Measurements from ENCODE around the gene TULP1. TPM values are rescaled to one million over a fixed set of nuclear protein-coding genes. Genes with fewer than 3 reads are reported as not detected.

Gene TULP1
- total RNA-seq, 1 experiment from 2014 or later, result not detected

DNA sequence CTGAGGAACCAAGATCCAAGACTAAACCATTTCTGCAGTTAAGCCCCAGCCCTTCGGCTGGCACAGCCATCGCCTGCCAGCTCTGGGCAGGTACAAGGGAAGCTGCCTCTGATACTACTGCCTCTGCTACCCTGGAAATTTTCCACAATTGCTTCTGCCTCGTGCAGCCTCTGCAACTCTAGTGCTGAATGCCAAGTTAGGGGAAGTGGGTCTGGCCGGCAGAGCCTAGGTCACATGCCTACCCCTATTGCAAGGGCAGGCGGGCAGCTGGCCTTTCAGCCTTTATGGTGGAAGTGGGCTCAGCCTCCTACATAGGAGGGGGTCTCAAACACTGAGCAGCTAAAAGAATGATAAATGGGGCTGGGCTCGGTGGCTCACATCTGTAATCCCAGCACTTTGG, 44.5 kb upstream of the TULP1 start:
- Mint-ChIP-seq H3K4me1 (ENCODE audit: insufficient read depth, unreplicated experiment) (no peaks in the 10 kb centered on the region), H3K36me3 (ENCODE audit: insufficient read depth, unreplicated experiment) (peaks cover 11% of the 10 kb centered on the region), H3K4me3 (ENCODE audit: unreplicated experiment) (no peak overlapping the region), H3K27ac (ENCODE audit: low read depth, unreplicated experiment) (no peak overlapping the region), H3K27me3 (ENCODE audit: insufficient read depth, unreplicated experiment) (no peaks in the 10 kb centered on the region), H3K9me3 (ENCODE audit: unreplicated experiment) (no peaks in the 10 kb centered on the region)
- DNase-seq (ENCODE audit: unreplicated experiment), result no peak
- POLR2A ChIA-PET, result interaction anchor here (1.8 kb wide), 1 partner anchor 10 kb away, joined by 4 read pairs; no protein-coding TSS in a partner anchor
- BruUV-seq (replicated peaks), result no TSS peak
- CTCF ChIA-PET, result no interaction called here
- intact Hi-C loops (cut with micrococcal nuclease), result no loop called here
- TF ChIP-seq, protein P1, sequence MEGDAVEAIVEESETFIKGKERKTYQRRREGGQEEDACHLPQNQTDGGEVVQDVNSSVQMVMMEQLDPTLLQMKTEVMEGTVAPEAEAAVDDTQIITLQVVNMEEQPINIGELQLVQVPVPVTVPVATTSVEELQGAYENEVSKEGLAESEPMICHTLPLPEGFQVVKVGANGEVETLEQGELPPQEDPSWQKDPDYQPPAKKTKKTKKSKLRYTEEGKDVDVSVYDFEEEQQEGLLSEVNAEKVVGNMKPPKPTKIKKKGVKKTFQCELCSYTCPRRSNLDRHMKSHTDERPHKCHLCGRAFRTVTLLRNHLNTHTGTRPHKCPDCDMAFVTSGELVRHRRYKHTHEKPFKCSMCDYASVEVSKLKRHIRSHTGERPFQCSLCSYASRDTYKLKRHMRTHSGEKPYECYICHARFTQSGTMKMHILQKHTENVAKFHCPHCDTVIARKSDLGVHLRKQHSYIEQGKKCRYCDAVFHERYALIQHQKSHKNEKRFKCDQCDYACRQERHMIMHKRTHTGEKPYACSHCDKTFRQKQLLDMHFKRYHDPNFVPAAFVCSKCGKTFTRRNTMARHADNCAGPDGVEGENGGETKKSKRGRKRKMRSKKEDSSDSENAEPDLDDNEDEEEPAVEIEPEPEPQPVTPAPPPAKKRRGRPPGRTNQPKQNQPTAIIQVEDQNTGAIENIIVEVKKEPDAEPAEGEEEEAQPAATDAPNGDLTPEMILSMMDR (IDR thresholded peaks at IDR 0.05; ENCODE audit: unreplicated experiment), result no peak

DNA sequence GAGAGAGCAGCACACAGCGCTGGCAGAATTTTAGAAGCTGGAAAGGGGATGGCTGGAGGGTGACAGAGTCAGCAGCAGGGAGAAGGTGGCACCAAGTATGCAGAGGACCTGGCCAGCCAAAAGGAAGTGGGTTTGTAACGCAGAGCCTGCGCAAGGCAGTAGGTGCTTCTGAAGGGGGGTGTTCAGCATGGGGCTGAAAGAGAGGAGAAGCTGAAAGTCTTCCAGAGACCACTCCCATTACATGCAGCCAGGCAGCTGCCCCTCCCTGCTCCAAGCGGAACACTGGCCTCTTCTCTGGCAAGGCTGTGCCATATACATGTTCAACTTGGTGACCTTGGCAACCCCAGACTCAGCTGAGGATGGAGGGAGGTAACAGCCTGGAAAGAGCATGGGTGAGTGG, 42.1 kb upstream of the TULP1 start:
- no TSS peak for BruUV-seq (replicated peaks)
- TF ChIP-seq, protein P1 (IDR thresholded peaks at IDR 0.05; ENCODE audit: unreplicated experiment), result no peak
- peaks cover 4% of the 10 kb centered on the region for H3K36me3 Mint-ChIP-seq (ENCODE audit: insufficient read depth, unreplicated experiment)
- POLR2A ChIA-PET, result interaction anchor here (0.7 kb wide), 1 partner anchor 566 kb away, joined by 3 read pairs; no protein-coding TSS in a partner anchor
- no peak overlapping the region for H3K27ac Mint-ChIP-seq (ENCODE audit: low read depth, unreplicated experiment)
- no peaks in the 10 kb centered on the region for H3K4me1 Mint-ChIP-seq (ENCODE audit: insufficient read depth, unreplicated experiment)
- H3K4me3 Mint-ChIP-seq (ENCODE audit: unreplicated experiment), result no peak overlapping the region
- intact Hi-C loops (cut with micrococcal nuclease), result no loop called here
- no peaks in the 10 kb centered on the region for H3K27me3 Mint-ChIP-seq (ENCODE audit: insufficient read depth, unreplicated experiment)
- peaks cover 7% of the 10 kb centered on the region for H3K9me3 Mint-ChIP-seq (ENCODE audit: unreplicated experiment)
- CTCF ChIA-PET, result interaction anchor here (4.1 kb wide), 1 partner anchor 33 kb away, joined by 35 read pairs; no protein-coding TSS in a partner anchor
- no peak for DNase-seq (ENCODE audit: unreplicated experiment)

DNA sequence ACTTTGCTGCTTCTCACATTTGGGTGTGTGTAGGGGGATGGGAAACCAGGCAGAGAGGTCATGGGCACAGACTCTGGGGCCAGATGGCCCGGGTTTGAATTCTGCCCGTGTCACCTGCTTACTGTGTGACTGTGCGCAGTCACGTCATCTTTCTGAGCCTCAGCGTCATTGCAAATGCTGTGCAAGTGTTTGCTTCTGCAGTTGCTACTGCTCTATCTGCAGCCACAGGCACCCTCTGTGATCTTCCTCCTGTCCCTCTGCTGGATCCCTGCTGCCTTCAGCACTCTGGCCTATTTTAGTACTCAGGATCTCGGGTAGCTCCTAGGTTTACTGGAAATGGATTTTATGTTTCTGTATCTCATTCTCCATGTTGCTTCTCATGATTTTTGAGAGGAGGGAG, 40.6 kb upstream of the TULP1 start:
- H3K4me1 Mint-ChIP-seq (ENCODE audit: insufficient read depth, unreplicated experiment), result no peaks in the 10 kb centered on the region
- intact Hi-C loops (cut with micrococcal nuclease), result no loop called here
- no TSS peak for BruUV-seq (replicated peaks)
- POLR2A ChIA-PET, result interaction anchor here (0.6 to 1.0 kb wide), 3 partner anchors 9 to 100 kb away, joined by 3 to 5 read pairs (median 3); no protein-coding TSS in a partner anchor
- no peak overlapping the region for H3K27ac Mint-ChIP-seq (ENCODE audit: low read depth, unreplicated experiment)
- H3K9me3 Mint-ChIP-seq (ENCODE audit: unreplicated experiment), result peaks cover 7% of the 10 kb centered on the region
- H3K36me3 Mint-ChIP-seq (ENCODE audit: insufficient read depth, unreplicated experiment), result no peaks in the 10 kb centered on the region
- CTCF ChIA-PET, result interaction anchor here (0.5 to 4.1 kb wide), 6 partner anchors 9 to 251 kb away, joined by 3 to 35 read pairs (median 7); no protein-coding TSS in a partner anchor
- H3K4me3 Mint-ChIP-seq (ENCODE audit: unreplicated experiment), result no peak overlapping the region
- H3K27me3 Mint-ChIP-seq (ENCODE audit: insufficient read depth, unreplicated experiment), result no peaks in the 10 kb centered on the region
- TF ChIP-seq, protein P1 (IDR thresholded peaks at IDR 0.05; ENCODE audit: unreplicated experiment), result no peak
- no peak for DNase-seq (ENCODE audit: unreplicated experiment)

DNA sequence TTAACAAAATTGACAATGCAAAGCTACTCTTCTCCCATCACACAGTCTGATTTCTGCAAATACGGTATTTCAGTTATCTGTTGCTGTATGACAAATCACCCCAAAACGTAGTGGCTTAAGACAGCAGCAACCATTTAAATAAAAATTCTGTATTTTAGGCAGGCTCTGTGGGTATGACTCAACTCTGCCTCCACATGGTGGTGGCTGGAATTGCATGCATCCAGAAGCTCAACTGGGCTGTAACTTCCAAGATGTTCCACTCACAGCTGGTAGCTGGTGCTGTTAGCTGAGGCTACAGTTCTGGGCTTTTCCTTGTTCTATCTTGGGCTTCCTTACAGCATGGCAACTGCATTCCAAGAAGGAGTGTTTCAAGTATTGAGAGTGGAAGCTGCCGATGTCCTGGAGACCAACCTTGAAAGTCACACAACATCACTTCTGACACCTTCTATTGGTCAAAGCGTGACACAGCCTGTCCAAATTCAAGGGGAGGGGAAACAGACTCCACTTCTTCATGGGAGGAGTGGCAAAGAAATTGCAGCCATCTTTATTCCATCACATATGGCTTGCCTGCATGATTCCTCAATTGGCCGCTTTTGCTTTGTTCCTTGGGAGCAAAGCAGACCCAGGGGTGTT, 39.7 kb upstream of the TULP1 start:
- Mint-ChIP-seq H3K27ac (ENCODE audit: low read depth, unreplicated experiment) (no peak overlapping the region), H3K4me1 (ENCODE audit: insufficient read depth, unreplicated experiment) (no peaks in the 10 kb centered on the region), H3K4me3 (ENCODE audit: unreplicated experiment) (no peak overlapping the region), H3K9me3 (ENCODE audit: unreplicated experiment) (peaks cover 7% of the 10 kb centered on the region), H3K27me3 (ENCODE audit: insufficient read depth, unreplicated experiment) (no peaks in the 10 kb centered on the region), H3K36me3 (ENCODE audit: insufficient read depth, unreplicated experiment) (no peaks in the 10 kb centered on the region)
- BruUV-seq (replicated peaks), result no TSS peak
- TF ChIP-seq, protein P1 (IDR thresholded peaks at IDR 0.05; ENCODE audit: unreplicated experiment), result peak; percentile 89
- DNase-seq (ENCODE audit: unreplicated experiment), result no peak
- intact Hi-C loops (cut with micrococcal nuclease), result loop anchor here (1.0 kb wide), 1 partner anchor 29 kb away; no protein-coding TSS in a partner anchor
- ChIA-PET POLR2A (interaction anchor here (0.6 to 1.0 kb wide), 2 partner anchors 10 to 45 kb away, joined by 3 read pairs; no protein-coding TSS in a partner anchor), CTCF (interaction anchor here (0.6 to 4.1 kb wide), 14 partner anchors 10 to 806 kb away, joined by 3 to 35 read pairs (median 6); no protein-coding TSS in a partner anchor)
